ENCODE measurements around the gene ATP1A4.

DNA sequence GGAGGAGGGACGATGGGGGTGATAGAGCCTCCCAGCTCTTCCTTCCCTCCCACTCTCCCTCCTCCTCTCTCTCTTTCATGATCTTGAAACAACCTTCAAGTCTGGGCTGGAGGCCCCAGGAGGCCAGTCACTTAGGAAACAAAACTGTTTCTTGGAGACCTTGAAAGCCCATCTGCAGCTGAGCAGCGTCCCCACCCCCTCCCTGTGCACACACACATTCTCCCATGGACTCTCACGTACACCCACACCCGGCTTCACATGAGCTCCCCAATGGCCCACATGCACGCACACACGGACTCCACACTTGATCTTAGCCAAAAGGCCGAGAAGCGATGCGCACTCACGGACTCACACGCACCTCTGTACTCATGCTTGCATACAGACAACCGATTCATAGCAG is 39.0 kb upstream of the ATP1A4 start:
- TF ChIP-seq, protein P1, sequence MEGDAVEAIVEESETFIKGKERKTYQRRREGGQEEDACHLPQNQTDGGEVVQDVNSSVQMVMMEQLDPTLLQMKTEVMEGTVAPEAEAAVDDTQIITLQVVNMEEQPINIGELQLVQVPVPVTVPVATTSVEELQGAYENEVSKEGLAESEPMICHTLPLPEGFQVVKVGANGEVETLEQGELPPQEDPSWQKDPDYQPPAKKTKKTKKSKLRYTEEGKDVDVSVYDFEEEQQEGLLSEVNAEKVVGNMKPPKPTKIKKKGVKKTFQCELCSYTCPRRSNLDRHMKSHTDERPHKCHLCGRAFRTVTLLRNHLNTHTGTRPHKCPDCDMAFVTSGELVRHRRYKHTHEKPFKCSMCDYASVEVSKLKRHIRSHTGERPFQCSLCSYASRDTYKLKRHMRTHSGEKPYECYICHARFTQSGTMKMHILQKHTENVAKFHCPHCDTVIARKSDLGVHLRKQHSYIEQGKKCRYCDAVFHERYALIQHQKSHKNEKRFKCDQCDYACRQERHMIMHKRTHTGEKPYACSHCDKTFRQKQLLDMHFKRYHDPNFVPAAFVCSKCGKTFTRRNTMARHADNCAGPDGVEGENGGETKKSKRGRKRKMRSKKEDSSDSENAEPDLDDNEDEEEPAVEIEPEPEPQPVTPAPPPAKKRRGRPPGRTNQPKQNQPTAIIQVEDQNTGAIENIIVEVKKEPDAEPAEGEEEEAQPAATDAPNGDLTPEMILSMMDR (IDR thresholded peaks at IDR 0.05): no peak
- no peak for TF ChIP-seq EP300 (IDR thresholded peaks at IDR 0.05)

All from gastroesophageal sphincter (tissue), 3 donors.